Astrocyte (in vitro differentiated cells and primary cell): ENCODE data around the gene TPM1.

Experiments
- CTCF ChIP-seq: IDR thresholded peaks from 2 replicates; pipeline ENCODE4 v1.5.1; 2011; ENCODE audit warnings: low read depth, mild to moderate bottlenecking, inconsistent platforms, low read length, moderate library complexity; ENCODE audit not compliant: insufficient read depth
- EZH2 ChIP-seq: IDR thresholded peaks from 2 replicates; pipeline ENCODE4 v1.6.1; 2012; ENCODE audit warnings: mild to moderate bottlenecking, low read length, inconsistent platforms; ENCODE audit not compliant: insufficient read depth

- no peak for TF ChIP-seq CTCF
- TF ChIP-seq EZH2, result no peak
Measured at GRCh38 chr15:63079947-63080626, 37.5 kb downstream of the TPM1 start.
